Activated T-cell treated with anti-CD3 and anti-CD28 coated beads, Interleukin-2, amount 50 U/mL, for 4 hours (primary cell): ENCODE measurements around the gene DYSF. TPM values are rescaled to one million over a fixed set of nuclear protein-coding genes. Genes with fewer than 3 reads are reported as not detected.

Experiments
- ATAC-seq, 2 donors: fragments of 200-7000 bp; cut with Tn5 transposase; one replicate each; pipeline ENCODE4 v1.10.0; 2021
- DNase-seq: peaks from one replicate; pipeline ENCODE4 v3.0.0-alpha.2; 2020
- H3K27me3 Mint-ChIP-seq: one replicate; pipeline ENCODE4 v1.8.0; 2021; ENCODE audit warnings: low read depth, mixed read lengths
- H3K36me3 Mint-ChIP-seq: one replicate; pipeline ENCODE4 v1.8.0; 2022; ENCODE audit warnings: mixed read lengths; ENCODE audit not compliant: insufficient read depth
- H3K4me1 Mint-ChIP-seq: one replicate; pipeline ENCODE4 v1.8.0; 2021; ENCODE audit warnings: low read depth, mixed read lengths
- H3K4me3 Mint-ChIP-seq: one replicate; pipeline ENCODE4 v1.8.0; 2021; ENCODE audit warnings: mild to moderate bottlenecking, moderate library complexity, mixed read lengths
- H3K9me3 Mint-ChIP-seq: one replicate; pipeline ENCODE4 v1.8.0; 2021; ENCODE audit warnings: mixed read lengths
- total RNA-seq, 3 donors: library from RNA; stranded (reverse); gene quantifications; one replicate each; pipeline ENCODE4 v1.2.1, GENCODE V29; 2021

The DYSF gene
- total RNA-seq, 3 donors from 2014 or later = 0.16 to 0.87 (median 0.25) TPM

DNA sequence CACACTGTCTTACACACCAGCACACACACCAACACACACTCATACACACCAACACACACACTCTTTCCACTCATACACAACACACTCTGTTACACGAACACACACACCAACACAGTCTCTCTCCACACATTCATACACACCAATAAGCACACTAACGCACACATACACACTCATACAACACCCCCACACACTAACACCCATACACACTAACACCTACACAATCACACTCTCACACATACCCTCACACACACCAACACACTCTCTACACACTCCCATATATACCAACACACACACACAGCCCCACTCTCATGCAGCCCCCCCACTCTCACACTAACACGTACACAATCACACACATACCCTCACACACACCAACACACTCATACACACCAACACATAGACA lies 123.8 kb downstream of the DYSF start:
- H3K9me3 Mint-ChIP-seq = no peaks in the 10 kb centered on the region
- H3K36me3 Mint-ChIP-seq = no peaks in the 10 kb centered on the region

GRCh38 chr2:71578767-71579342 lies 125.5 kb downstream of the DYSF start:
- ATAC-seq (no peak), DNase-seq (no peak)
- H3K4me1 Mint-ChIP-seq = no peaks in the 10 kb centered on the region
- H3K9me3 Mint-ChIP-seq = no peaks in the 10 kb centered on the region
- no peaks in the 10 kb centered on the region for H3K27me3 Mint-ChIP-seq
- H3K4me3 Mint-ChIP-seq = no peak overlapping the region
- H3K36me3 Mint-ChIP-seq = no peaks in the 10 kb centered on the region

More for the DNA sequence above, 123.8 kb downstream of the DYSF start:
- no peaks in the 10 kb centered on the region for H3K27me3 Mint-ChIP-seq
- DNase-seq (no peak), ATAC-seq (no peak)
- no peaks in the 10 kb centered on the region for H3K4me1 Mint-ChIP-seq
- no peak overlapping the region for H3K4me3 Mint-ChIP-seq

GRCh38 chr2:71581026-71581425 lies 127.7 kb downstream of the DYSF start:
- no peak for ATAC-seq
- H3K9me3 Mint-ChIP-seq = no peaks in the 10 kb centered on the region
- no peaks in the 10 kb centered on the region for H3K36me3 Mint-ChIP-seq
- no peak overlapping the region for H3K4me3 Mint-ChIP-seq
- no peak for DNase-seq
- no peaks in the 10 kb centered on the region for H3K27me3 Mint-ChIP-seq
- H3K4me1 Mint-ChIP-seq = no peaks in the 10 kb centered on the region

DNA sequence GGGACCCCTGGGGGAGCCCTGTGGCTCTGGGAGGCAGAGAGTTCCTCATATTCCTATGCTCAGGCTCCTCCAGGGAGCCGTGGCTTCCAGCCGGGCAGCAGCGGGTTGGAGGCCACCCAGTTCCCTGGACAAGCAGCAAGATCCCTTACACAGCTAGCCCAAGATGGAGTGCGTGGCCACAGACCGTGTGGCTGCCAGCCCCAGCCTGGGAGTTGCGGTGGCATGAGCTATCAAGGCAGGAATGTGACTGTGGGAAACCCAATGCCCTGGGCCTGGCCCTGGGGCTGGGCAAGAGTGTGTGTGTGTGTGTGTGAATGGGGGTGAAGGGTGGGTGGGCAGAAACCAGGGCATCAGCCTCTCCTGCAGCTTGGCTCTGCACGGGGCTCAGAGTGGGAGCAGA lies 130.5 kb downstream of the DYSF start:
- ATAC-seq (no peak), DNase-seq (no peak)
- Mint-ChIP-seq H3K36me3 (no peaks in the 10 kb centered on the region), H3K4me1 (no peaks in the 10 kb centered on the region), H3K4me3 (no peak overlapping the region), H3K27me3 (no peaks in the 10 kb centered on the region), H3K9me3 (no peaks in the 10 kb centered on the region)

DNA sequence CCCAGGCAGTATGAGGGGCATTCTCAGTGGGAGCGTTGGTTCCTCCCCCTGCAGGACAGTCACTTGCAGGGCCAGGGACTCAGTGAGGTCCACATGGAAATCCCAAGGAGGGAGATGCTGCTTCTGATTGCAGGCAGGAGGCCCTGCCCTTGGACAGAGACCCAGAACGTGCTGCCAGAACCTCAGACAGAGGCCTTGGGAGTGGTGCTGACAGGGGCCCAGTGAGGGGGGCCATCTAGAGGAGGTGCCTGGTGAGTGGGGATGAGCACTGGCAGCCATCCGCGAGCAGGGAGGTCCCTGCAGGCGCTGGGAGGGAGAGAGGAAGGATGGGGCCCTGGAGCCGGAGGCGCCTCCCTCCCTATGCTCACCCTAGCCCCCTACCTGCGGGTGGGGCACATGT lies 133.1 kb downstream of the DYSF start:
- ATAC-seq = no peak
- DNase-seq = no peak
- H3K4me3 Mint-ChIP-seq = no peak overlapping the region
- H3K9me3 Mint-ChIP-seq = no peaks in the 10 kb centered on the region
- no peaks in the 10 kb centered on the region for H3K36me3 Mint-ChIP-seq
- no peaks in the 10 kb centered on the region for H3K27me3 Mint-ChIP-seq
- no peaks in the 10 kb centered on the region for H3K4me1 Mint-ChIP-seq

- no peak for ATAC-seq
- Mint-ChIP-seq H3K9me3 (no peaks in the 10 kb centered on the region), H3K4me3 (no peak overlapping the region), H3K36me3 (no peaks in the 10 kb centered on the region), H3K4me1 (no peaks in the 10 kb centered on the region), H3K27me3 (no peaks in the 10 kb centered on the region)
- DNase-seq = no peak
Measured at GRCh38 chr2:71587509-71588073, 134.2 kb downstream of the DYSF start.

GRCh38 chr2:71588497-71589170 lies 135.3 kb downstream of the DYSF start:
- Mint-ChIP-seq H3K4me1 (no peaks in the 10 kb centered on the region), H3K4me3 (no peak overlapping the region), H3K27me3 (no peaks in the 10 kb centered on the region), H3K9me3 (no peaks in the 10 kb centered on the region), H3K36me3 (no peaks in the 10 kb centered on the region)
- ATAC-seq (no peak), DNase-seq (no peak)

DNA sequence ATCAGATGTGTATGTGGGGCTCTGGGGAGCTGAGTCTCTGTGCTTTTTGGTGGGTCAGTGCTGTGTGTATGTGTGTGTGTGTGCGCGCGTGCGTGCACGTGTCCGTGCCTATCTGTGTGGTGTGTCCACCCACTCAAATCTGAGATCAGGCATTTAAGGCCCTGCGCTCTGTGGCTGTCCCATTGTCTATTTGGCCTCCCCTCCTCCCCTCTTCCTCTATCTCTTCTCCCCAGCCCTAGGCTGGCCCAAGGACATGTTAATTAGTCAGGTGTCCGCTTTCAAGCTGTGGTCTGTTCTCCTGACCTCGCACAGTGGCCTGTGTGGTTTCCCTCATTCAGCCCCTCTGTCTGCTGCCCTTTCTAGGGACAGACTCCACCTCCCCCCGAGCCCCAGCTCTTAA lies 136.4 kb downstream of the DYSF start:
- H3K36me3 Mint-ChIP-seq = no peaks in the 10 kb centered on the region
- H3K9me3 Mint-ChIP-seq = no peaks in the 10 kb centered on the region
- H3K4me3 Mint-ChIP-seq = no peak overlapping the region
- no peak for DNase-seq
- H3K27me3 Mint-ChIP-seq = no peaks in the 10 kb centered on the region
- H3K4me1 Mint-ChIP-seq = no peaks in the 10 kb centered on the region
- ATAC-seq = no peak

- Mint-ChIP-seq H3K9me3 (no peaks in the 10 kb centered on the region), H3K27me3 (no peaks in the 10 kb centered on the region), H3K4me3 (no peak overlapping the region), H3K36me3 (no peaks in the 10 kb centered on the region), H3K4me1 (no peaks in the 10 kb centered on the region)
- no peak for ATAC-seq
- no peak for DNase-seq
Measured at GRCh38 chr2:71591044-71591443, 137.7 kb downstream of the DYSF start.

GRCh38 chr2:71592181-71592711 lies 138.9 kb downstream of the DYSF start:
- no peaks in the 10 kb centered on the region for H3K4me1 Mint-ChIP-seq
- DNase-seq (no peak), ATAC-seq (no peak)
- no peaks in the 10 kb centered on the region for H3K9me3 Mint-ChIP-seq
- no peak overlapping the region for H3K4me3 Mint-ChIP-seq
- H3K27me3 Mint-ChIP-seq = no peaks in the 10 kb centered on the region
- no peaks in the 10 kb centered on the region for H3K36me3 Mint-ChIP-seq

GRCh38 chr2:71595569-71595968 lies 142.2 kb downstream of the DYSF start:
- H3K36me3 Mint-ChIP-seq = no peaks in the 10 kb centered on the region
- H3K9me3 Mint-ChIP-seq = no peaks in the 10 kb centered on the region
- ATAC-seq (no peak), DNase-seq (no peak)
- H3K4me3 Mint-ChIP-seq = no peak overlapping the region
- no peaks in the 10 kb centered on the region for H3K4me1 Mint-ChIP-seq
- H3K27me3 Mint-ChIP-seq = peaks cover 2% of the 10 kb centered on the region

GRCh38 chr2:71596011-71596410 lies 142.7 kb downstream of the DYSF start:
- H3K4me1 Mint-ChIP-seq = no peaks in the 10 kb centered on the region
- ATAC-seq = no peak

DNA sequence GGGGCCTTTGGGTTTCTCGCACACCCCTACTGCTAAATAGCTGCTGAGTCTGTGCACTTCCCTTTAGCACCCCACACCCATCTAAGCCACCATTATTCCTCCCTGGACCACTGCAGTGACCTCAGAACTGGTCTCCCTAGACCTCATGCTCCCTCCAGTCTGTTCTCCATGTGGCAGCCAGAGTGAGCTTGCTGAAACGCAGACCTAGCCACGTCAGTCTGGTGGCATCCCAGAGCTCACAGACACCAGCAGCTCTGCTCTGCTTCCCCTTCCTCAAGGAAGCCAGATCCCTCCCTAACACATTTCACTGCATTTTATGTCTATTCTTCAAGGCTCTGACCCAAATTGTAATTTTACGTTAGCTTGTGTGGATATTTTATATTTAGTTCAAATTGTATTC lies 144.4 kb downstream of the DYSF start:
- ATAC-seq (no peak), DNase-seq (no peak)
- H3K36me3 Mint-ChIP-seq = no peaks in the 10 kb centered on the region
- H3K9me3 Mint-ChIP-seq = no peaks in the 10 kb centered on the region
- H3K4me3 Mint-ChIP-seq = no peak overlapping the region
- peaks cover 4% of the 10 kb centered on the region for H3K27me3 Mint-ChIP-seq
- no peaks in the 10 kb centered on the region for H3K4me1 Mint-ChIP-seq

More at GRCh38 chr2:71596011-71596410, 142.7 kb downstream of the DYSF start:
- Mint-ChIP-seq H3K4me3 (no peak overlapping the region), H3K9me3 (no peaks in the 10 kb centered on the region), H3K36me3 (no peaks in the 10 kb centered on the region), H3K27me3 (peaks cover 2% of the 10 kb centered on the region)
- DNase-seq = no peak

GRCh38 chr2:71598526-71598925 lies 145.2 kb downstream of the DYSF start:
- no peaks in the 10 kb centered on the region for H3K36me3 Mint-ChIP-seq
- ATAC-seq = no peak
- H3K4me3 Mint-ChIP-seq = no peak overlapping the region
- DNase-seq = no peak
- peaks cover 2% of the 10 kb centered on the region for H3K4me1 Mint-ChIP-seq
- peaks cover 9% of the 10 kb centered on the region for H3K27me3 Mint-ChIP-seq
- no peaks in the 10 kb centered on the region for H3K9me3 Mint-ChIP-seq

DNA sequence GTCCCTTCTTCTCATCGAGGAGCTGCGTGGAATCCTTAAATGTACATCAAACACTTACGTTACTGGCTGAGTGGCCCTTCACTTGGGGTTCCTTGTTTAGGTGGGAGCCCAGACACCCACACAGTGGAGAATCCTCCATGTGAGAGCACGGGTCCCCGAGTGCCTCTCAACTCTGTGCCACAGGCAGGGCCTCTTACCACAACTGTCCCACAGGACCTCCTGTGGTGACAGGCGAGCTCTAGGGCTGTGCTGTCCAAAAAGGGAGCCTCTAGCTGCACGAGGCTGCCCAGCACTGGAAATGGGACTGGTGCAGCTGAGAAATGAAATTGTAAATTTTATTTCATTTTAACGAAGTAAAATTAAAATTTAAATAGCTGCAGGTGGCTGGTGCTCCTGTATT lies 145.7 kb downstream of the DYSF start:
- H3K4me1 Mint-ChIP-seq = peaks cover 2% of the 10 kb centered on the region
- no peaks in the 10 kb centered on the region for H3K36me3 Mint-ChIP-seq
- no peak overlapping the region for H3K4me3 Mint-ChIP-seq
- ATAC-seq (no peak), DNase-seq (no peak)
- H3K9me3 Mint-ChIP-seq = no peaks in the 10 kb centered on the region
- H3K27me3 Mint-ChIP-seq = peaks cover 9% of the 10 kb centered on the region
